NCI-H345 (cell line): Measurements from ENCODE around the gene MYO10.
"Not testable (repeated sequence)": the region's sequence is repeated elsewhere in the genome, so short reads cannot be mapped to it uniquely, and the experiment has no call there.

Experiments used
- DNase-seq: peaks from one replicate; lab custom pipeline; 2025; lab: John Stamatoyannopoulos, UW

Gene MYO10

GRCh38 chr5:16740811-16741392, 195.2 kb downstream of the MYO10 start:
- DNase-seq = no peak

GRCh38 chr5:16740066-16740810, 195.8 kb downstream of the MYO10 start:
- DNase-seq = no peak

- DNase-seq = not testable (repeated sequence)
Measured at GRCh38 chr5:16738393-16738792, 197.7 kb downstream of the MYO10 start.

- DNase-seq = no peak
Measured at GRCh38 chr5:16737620-16738364, 198.3 kb downstream of the MYO10 start.

GRCh38 chr5:16737209-16737608, 198.9 kb downstream of the MYO10 start:
- DNase-seq = no peak

- DNase-seq = peak; percentile 89
Measured at GRCh38 chr5:16736158-16736995, 199.7 kb downstream of the MYO10 start.

- no peak for DNase-seq
Measured at GRCh38 chr5:16735101-16736060, 200.7 kb downstream of the MYO10 start.

- no peak for DNase-seq
Measured at GRCh38 chr5:16733331-16734006, 202.6 kb downstream of the MYO10 start.

GRCh38 chr5:16732356-16732755, 203.7 kb downstream of the MYO10 start:
- DNase-seq = no peak

- peak; percentile 74 for DNase-seq
Measured at GRCh38 chr5:16727755-16728325, 208.2 kb downstream of the MYO10 start.

- peak; percentile 37 for DNase-seq
Measured at GRCh38 chr5:16726538-16726946, 209.5 kb downstream of the MYO10 start.

GRCh38 chr5:16725575-16725974, 210.5 kb downstream of the MYO10 start:
- DNase-seq = no peak

GRCh38 chr5:16723821-16724220, 212.3 kb downstream of the MYO10 start:
- no peak for DNase-seq

GRCh38 chr5:16722097-16722495, 214.0 kb downstream of the MYO10 start:
- no peak for DNase-seq

GRCh38 chr5:16721151-16722096, 214.7 kb downstream of the MYO10 start:
- DNase-seq = peak; percentile 31

GRCh38 chr5:16718036-16718435, 218.1 kb downstream of the MYO10 start:
- not testable (repeated sequence) for DNase-seq

- no peak for DNase-seq
Measured at GRCh38 chr5:16713386-16713928, 222.6 kb downstream of the MYO10 start.

- DNase-seq = no peak
Measured at GRCh38 chr5:16712620-16713019, 223.5 kb downstream of the MYO10 start.

- no peak for DNase-seq
Measured at GRCh38 chr5:16712178-16712577, 223.9 kb downstream of the MYO10 start.
